ENCODE data around the gene TCHP.
A peak's percentile ranks its signal among the peaks of the same experiment; 100 is the strongest.

Gene TCHP

DNA sequence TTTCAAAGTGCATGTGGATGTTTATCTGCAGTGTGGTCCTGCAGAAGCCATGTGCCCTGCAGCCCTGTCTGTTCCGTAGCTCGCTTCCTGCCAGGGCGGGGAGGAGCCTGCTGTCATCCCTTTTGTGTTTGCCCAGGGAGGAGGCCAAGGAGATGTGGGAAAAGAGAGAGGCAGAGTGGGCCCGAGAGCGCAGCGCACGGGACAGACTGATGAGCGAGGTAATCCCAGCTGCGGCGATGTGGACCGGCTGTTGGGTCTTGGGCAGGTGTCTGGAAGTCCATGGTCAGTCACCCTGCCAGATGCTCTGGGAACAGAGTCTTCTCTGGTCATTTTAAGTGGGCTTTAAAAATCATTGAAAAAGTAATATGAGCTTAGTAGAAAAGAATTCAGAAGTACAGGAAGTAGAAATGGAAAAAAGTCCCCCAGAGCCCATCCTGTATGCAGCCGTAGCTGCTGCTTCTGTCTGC is 12.8 kb downstream of the TCHP start:
- DNase-seq, result no peak
- H3K4me3 Mint-ChIP-seq, result no peak overlapping the region
- no peaks in the 10 kb centered on the region for H3K27me3 Mint-ChIP-seq
- H3K9me3 Mint-ChIP-seq, result no peaks in the 10 kb centered on the region
- H3K4me1 Mint-ChIP-seq (ENCODE audit: low read depth), result no peaks in the 10 kb centered on the region
- H3K36me3 Mint-ChIP-seq (ENCODE audit: low read depth), result peaks cover 99% of the 10 kb centered on the region
- peak overlapping the region; percentile 52 for H3K27ac Mint-ChIP-seq

DNA sequence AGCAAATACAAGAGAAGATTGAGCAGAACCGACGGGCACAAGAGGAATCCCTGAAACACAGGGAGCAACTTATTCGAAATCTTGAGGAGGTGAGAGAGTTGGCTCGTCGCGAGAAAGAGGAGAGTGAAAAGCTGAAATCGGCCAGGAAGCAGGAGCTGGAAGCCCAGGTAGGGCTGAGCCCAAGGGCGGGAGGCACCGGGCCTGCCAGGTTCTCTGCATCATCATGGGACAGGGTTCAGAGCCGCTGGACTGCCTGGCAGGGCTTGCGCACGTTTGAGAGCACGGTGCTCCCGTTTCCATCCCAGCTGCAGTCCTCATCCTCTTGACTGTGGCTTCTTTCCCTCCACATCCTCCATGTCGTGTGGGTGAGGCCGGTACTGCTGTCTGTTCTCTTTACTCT is 14.4 kb downstream of the TCHP start:
- Mint-ChIP-seq H3K4me1 (ENCODE audit: low read depth) (no peaks in the 10 kb centered on the region), H3K27ac (peak overlapping the region; percentile 19), H3K27me3 (no peaks in the 10 kb centered on the region), H3K36me3 (ENCODE audit: low read depth) (peaks cover 99% of the 10 kb centered on the region), H3K9me3 (no peaks in the 10 kb centered on the region), H3K4me3 (no peak overlapping the region)
- no peak for DNase-seq

DNA sequence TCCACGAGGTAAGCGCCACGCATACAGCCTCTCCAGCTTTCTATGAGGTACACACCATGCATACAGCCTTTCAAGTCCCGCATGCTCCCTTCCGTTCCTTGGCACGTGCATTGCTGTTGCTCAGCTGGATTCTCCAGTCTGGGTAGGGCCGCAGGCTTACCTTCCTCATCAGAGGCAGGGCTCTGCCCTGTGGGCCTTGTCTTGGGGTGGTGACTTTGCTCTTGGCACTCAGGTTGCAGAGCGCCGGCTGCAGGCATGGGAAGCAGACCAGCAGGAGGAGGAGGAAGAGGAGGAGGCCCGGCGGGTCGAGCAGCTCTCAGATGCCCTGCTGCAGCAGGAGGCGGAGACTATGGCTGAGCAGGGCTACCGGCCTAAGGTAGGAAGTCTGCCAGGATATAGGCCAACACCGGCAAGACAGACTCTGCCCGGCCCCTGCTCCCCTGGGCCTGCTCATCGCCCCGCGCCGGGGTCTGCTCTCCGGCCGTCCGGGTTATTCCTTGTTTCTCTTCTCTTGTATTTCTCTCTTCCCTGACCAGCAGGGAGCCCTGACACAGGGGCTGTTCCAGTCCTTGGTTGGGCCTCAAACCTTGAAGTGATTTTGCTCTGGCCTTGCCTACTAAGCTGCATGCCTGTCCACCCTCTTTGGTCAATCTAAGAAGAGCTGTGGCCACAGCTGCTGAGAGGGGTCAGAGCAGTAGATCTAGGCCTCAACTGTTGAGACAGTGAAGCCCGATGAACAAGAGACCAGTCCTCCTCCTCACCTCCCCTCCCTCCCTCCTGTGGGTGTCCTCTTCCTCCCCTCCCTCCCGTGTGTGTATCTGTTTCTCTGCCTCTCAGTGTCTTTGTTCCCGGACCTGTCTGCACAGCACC is 15.3 kb downstream of the TCHP start:
- Mint-ChIP-seq H3K4me1 (ENCODE audit: low read depth) (no peaks in the 10 kb centered on the region), H3K27ac (peak overlapping the region; percentile 22), H3K27me3 (no peaks in the 10 kb centered on the region), H3K4me3 (no peak overlapping the region), H3K9me3 (no peaks in the 10 kb centered on the region), H3K36me3 (ENCODE audit: low read depth) (peaks cover 99% of the 10 kb centered on the region)
- DNase-seq, result no peak

DNA sequence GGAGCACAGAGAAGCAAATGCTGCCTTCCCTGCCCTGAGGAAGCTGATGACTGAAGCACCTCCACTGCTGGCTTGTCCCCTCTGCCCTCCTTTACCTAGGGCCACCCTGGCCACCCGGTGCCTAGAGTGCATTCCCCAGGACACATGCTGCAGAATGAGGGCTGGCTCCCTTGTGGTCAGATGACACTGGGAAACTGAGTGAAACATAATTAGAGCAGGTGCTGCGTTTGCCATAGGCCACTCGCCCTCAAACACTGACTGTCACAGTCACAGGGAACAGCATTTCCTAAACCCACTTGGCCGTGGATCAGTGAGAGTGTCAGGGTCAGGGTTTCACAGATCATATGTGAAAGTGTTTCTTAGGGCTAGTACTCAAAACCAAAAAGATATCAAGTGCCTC is 16.0 kb downstream of the TCHP start:
- no peaks in the 10 kb centered on the region for H3K27me3 Mint-ChIP-seq
- H3K36me3 Mint-ChIP-seq (ENCODE audit: low read depth), result peaks cover 99% of the 10 kb centered on the region
- peak overlapping the region; percentile 22 for H3K27ac Mint-ChIP-seq
- no peaks in the 10 kb centered on the region for H3K4me1 Mint-ChIP-seq (ENCODE audit: low read depth)
- H3K4me3 Mint-ChIP-seq, result no peak overlapping the region
- no peak for DNase-seq
- H3K9me3 Mint-ChIP-seq, result no peaks in the 10 kb centered on the region

DNA sequence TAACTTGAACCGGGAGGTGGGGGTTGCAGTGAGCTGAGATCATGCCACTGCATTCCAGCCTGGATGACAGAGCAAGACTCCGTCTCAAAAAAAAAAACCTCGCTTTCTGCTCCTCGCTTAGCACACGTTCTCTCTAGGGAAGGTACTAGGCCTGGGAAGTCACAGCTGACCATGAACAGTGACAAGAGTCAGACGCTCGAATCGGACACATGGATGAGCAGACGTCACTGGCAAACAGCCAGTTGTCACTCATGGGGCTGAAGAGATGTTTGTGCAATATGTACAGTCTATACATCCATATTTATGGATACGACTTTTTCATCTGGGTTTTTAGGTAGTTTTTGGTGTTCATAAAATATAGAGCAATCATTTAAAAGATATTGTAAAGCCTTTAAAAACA is 19.4 kb downstream of the TCHP start:
- Mint-ChIP-seq H3K27me3 (no peaks in the 10 kb centered on the region), H3K4me3 (no peak overlapping the region), H3K9me3 (no peaks in the 10 kb centered on the region), H3K36me3 (ENCODE audit: low read depth) (peaks cover 84% of the 10 kb centered on the region), H3K27ac (peak overlapping the region; percentile 5), H3K4me1 (ENCODE audit: low read depth) (no peaks in the 10 kb centered on the region)
- DNase-seq, result no peak

DNA sequence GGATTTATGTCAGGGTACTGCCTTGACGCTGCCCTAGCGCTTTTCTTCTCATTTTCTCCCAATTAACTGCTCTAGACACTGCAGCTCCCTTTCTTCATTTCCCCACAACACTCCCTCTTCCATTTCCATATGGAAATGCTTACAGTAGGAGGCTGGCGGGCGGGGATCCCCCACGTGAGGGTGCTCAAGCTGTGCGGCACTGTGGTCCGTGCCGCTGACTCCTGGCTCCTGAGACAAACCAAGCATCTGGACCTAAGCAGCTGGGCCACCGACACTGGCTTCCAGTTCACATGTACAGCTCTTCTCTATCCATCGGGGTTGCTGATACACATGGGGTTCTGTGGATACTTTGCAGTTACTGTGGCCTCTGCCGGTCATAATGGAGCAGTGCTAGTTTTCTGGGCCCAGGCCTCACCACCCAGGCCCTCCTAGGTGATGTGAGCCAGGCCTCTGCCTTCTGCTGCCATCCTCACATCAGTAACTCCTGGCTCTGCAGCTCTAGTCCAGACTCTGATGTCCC is 20.2 kb downstream of the TCHP start:
- H3K4me3 Mint-ChIP-seq, result no peak overlapping the region
- H3K27ac Mint-ChIP-seq, result no peak overlapping the region
- DNase-seq, result no peak
- H3K4me1 Mint-ChIP-seq (ENCODE audit: low read depth), result no peaks in the 10 kb centered on the region
- no peaks in the 10 kb centered on the region for H3K27me3 Mint-ChIP-seq
- H3K9me3 Mint-ChIP-seq, result no peaks in the 10 kb centered on the region
- peaks cover 84% of the 10 kb centered on the region for H3K36me3 Mint-ChIP-seq (ENCODE audit: low read depth)

DNA sequence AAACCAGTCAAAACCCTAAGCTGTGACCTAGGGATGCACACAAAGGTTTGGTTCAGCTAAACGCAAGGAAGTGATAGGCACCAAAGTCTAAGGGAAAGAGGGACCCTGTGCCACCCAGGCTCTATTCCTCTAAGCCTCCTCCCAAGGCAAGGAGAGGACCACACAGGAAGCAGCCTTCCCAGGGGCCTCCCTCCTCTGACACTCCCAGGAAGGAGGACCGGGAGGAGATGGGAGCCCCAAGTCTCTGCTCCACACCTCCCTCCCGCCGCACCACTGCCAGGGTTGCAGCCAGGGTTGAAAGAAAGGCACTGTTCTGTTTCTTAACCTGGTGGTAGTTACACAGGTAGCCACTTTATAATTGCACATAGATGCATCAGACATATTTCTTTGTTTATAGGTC is 21.9 kb downstream of the TCHP start:
- Mint-ChIP-seq H3K4me3 (no peak overlapping the region), H3K4me1 (ENCODE audit: low read depth) (no peaks in the 10 kb centered on the region), H3K9me3 (no peaks in the 10 kb centered on the region), H3K27ac (no peak overlapping the region), H3K27me3 (no peaks in the 10 kb centered on the region), H3K36me3 (ENCODE audit: low read depth) (peaks cover 69% of the 10 kb centered on the region)
- no peak for DNase-seq

DNA sequence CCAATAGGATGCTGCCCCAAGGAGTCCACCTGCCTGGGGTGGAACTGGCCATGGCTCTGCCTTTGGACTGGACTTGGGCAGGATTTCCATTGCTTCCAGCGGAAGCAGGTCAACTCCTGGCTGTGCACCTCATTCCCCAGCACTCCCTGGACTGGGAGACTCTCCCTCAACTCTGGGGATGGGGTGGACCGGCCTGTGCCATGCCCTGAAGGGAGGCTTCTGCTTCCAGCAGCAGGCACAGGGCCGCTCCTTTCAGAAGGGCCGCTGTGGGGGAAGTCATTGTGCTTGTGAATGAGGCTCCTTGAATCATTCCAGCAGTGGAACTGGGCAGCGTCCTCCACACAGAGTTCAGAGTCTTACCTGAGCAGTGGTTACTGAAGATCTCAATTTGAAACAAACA is 23.0 kb downstream of the TCHP start:
- Mint-ChIP-seq H3K27me3 (no peaks in the 10 kb centered on the region), H3K4me1 (ENCODE audit: low read depth) (no peaks in the 10 kb centered on the region), H3K4me3 (no peak overlapping the region), H3K9me3 (no peaks in the 10 kb centered on the region), H3K36me3 (ENCODE audit: low read depth) (peaks cover 68% of the 10 kb centered on the region), H3K27ac (no peak overlapping the region)
- DNase-seq, result no peak

DNA sequence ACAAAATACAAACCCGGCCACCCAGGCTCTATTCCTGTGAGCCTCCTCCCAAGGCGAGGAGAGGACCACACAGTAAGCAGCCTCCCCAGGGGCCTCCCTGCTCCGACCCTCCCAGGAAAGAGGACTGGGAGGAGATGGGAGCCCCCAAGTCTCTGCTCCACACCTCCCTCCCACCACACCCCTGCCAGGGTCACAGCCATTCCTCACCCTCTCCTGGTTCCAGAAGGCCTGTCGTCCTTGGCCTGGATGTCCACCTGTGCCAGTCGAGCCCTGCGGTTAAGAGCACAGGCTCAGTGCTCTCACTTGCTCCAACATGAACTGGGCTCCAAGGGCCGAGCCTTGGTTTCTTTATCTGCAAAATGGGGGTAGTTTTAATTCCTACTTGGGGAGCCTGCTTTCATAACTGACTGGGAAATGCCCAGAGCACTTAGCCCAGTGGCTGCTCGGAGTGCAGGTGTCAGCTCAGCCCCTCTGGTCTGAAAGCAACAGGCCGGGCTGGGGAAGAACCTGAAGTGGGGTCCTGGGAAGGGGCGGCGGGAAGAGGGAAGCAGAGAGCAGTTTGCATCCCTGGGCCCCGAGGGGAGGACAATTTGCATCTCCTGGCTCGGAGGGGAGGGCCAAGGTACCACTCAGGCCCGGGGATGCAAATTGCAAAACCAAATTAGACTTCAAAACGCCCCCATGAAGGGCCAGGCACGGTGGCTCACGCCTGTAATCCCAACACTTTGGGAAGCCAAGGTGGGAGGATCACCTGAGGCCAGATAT is 23.6 kb downstream of the TCHP start:
- peaks cover 67% of the 10 kb centered on the region for H3K36me3 Mint-ChIP-seq (ENCODE audit: low read depth)
- H3K27ac Mint-ChIP-seq, result no peak overlapping the region
- DNase-seq, result no peak
- no peak overlapping the region for H3K4me3 Mint-ChIP-seq
- H3K27me3 Mint-ChIP-seq, result no peaks in the 10 kb centered on the region
- H3K9me3 Mint-ChIP-seq, result no peaks in the 10 kb centered on the region
- H3K4me1 Mint-ChIP-seq (ENCODE audit: low read depth), result no peaks in the 10 kb centered on the region

DNA sequence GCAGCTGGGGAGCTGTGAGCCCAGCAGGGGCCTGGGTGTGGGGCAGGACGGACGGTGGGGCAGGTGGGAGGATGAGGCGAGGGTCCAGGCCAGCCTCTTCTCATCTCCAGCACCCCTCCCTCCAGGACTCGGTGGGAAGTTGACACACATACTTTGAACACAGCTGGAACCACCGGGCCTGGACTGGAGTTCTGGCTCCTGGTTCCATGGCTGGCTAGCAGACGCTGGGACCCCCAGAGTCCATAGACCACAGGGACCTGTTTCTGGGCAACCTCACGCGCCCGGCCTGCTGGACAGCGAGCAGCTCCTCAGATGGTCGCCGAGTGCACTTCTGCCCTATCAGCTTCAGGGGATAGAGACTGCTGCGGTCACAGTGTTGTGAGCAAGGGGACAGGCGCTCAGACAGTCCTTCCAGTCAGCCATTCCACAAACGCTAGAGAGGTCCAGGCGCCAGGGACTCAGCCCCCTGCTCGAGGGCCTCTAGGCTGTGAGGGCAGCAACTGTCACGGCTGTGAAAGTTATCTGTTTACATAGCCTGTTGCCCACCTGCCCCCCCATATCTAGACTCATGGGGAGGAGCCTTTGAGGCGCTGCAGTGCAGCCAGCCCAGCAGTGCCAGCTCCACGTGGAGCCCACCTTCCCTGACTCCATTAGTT is 25.2 kb downstream of the TCHP start:
- H3K9me3 Mint-ChIP-seq, result no peaks in the 10 kb centered on the region
- DNase-seq, result no peak
- H3K4me3 Mint-ChIP-seq, result no peak overlapping the region
- H3K27me3 Mint-ChIP-seq, result no peaks in the 10 kb centered on the region
- H3K36me3 Mint-ChIP-seq (ENCODE audit: low read depth), result peaks cover 64% of the 10 kb centered on the region
- no peaks in the 10 kb centered on the region for H3K4me1 Mint-ChIP-seq (ENCODE audit: low read depth)
- H3K27ac Mint-ChIP-seq, result peak overlapping the region; percentile 75

DNA sequence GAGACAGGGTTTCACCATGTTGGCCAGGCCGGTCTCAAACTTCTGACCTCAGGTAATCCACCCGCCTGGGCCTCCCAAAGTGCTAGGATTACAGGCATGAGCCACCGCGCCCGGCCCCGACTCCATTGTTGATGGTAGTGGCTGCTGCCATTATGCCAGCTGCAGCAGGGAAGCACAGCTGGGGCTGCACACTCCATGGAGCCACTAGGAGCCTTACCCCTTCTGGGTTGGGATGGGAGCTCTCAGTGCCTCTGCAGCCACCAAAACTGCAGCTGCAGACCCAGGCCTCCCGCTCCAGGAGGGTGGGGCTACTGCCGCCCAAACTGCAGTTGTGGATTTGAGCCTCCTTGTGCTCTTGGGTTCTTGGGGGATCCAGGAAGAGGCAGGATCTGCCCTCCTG is 25.9 kb downstream of the TCHP start:
- no peak overlapping the region for H3K4me3 Mint-ChIP-seq
- H3K27ac Mint-ChIP-seq, result no peak overlapping the region
- H3K36me3 Mint-ChIP-seq (ENCODE audit: low read depth), result peaks cover 63% of the 10 kb centered on the region
- H3K4me1 Mint-ChIP-seq (ENCODE audit: low read depth), result no peaks in the 10 kb centered on the region
- H3K27me3 Mint-ChIP-seq, result no peaks in the 10 kb centered on the region
- H3K9me3 Mint-ChIP-seq, result no peaks in the 10 kb centered on the region
- DNase-seq, result no peak

DNA sequence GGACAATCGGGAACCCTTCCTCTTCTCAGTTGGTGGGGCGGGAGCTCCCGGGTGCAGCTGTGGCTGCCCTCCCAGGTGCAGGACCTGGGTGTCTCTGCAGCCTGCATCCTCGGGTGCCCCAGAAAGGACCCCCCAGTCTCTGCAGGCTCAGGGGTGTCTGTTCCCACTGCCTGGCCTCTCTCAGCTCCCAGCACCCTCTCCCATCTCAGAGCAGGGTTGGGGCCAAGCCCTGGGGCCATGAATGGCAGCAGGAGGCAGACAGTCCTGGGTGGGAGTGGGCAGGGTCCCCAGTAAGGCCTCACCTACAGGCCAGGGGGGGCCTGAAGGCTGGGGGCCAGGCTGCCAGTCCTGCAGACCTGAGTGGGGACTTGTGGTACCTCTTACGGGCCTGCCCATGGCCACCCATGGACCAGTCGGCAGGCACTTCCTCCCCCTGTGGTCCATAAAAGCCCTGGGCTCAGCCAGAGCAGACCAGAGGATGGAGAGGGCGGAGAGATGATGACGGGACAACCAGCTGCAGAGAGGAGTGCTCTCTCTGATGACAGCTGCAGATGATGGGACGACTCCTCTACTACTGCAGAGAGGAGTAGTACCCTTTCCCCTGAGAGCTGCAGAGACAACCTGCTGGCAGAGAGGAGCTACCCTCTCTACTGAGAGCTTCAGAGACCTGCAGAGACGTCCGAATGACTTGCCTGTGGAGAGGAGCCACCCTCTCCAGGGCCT is 26.6 kb downstream of the TCHP start:
- Mint-ChIP-seq H3K27me3 (no peaks in the 10 kb centered on the region), H3K9me3 (no peaks in the 10 kb centered on the region), H3K4me1 (ENCODE audit: low read depth) (no peaks in the 10 kb centered on the region), H3K36me3 (ENCODE audit: low read depth) (peaks cover 63% of the 10 kb centered on the region), H3K27ac (no peak overlapping the region), H3K4me3 (no peak overlapping the region)
- DNase-seq, result no peak

DNA sequence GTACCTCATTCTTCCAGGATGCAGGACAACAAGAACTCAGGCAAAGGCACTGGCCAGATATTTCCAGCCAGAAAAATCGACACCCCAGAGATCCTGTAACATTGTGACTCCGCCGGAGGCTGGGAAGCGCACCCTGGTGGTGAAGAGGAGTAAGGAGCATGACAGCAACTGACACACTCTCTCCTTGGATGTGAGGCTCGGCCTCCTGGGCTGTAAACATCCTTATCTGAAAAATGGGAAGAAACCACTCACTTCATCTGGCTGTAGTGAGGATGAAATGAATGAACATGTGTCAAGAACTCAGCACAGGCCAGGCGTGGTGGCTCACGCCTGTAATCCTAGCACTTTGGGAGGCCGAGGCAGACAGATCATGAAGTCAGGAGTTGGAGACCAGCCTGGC is 27.5 kb downstream of the TCHP start:
- H3K9me3 Mint-ChIP-seq, result no peaks in the 10 kb centered on the region
- H3K36me3 Mint-ChIP-seq (ENCODE audit: low read depth), result peaks cover 67% of the 10 kb centered on the region
- no peaks in the 10 kb centered on the region for H3K4me1 Mint-ChIP-seq (ENCODE audit: low read depth)
- H3K27me3 Mint-ChIP-seq, result no peaks in the 10 kb centered on the region
- H3K4me3 Mint-ChIP-seq, result no peak overlapping the region
- peak overlapping the region; percentile 54 for H3K27ac Mint-ChIP-seq
- peak; percentile 48 for DNase-seq

DNA sequence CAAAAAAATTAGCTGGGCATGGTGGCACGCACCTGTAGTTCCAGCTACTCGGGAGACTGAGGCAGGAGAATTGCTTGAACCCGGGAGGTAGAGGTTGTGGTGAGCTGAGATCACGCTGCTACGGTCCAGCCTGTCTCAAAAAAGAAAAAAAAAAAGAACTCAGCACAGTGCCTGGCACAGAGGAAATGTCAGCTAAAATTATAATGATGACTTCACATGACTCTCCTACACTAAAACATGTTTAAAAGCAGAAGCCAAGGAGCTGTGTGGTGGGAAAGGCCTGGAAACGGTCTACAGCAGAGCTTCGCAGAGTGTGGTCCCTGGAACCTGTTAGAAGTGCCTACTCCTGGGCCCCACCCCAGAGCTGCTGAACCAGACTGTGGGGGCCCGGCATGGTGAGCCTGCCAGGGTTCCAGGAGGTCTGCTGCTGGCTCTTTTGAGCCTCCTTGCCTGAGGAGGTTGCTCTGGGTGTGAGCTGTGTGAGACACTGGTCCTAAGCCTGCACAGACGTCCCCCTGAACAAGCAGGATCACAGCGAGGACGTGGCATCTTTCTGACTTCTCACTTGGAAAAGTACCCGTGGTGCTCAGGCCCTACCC is 28.1 kb downstream of the TCHP start:
- DNase-seq, result no peak
- Mint-ChIP-seq H3K4me3 (no peak overlapping the region), H3K36me3 (ENCODE audit: low read depth) (peaks cover 71% of the 10 kb centered on the region), H3K9me3 (no peaks in the 10 kb centered on the region), H3K27ac (no peak overlapping the region), H3K4me1 (ENCODE audit: low read depth) (no peaks in the 10 kb centered on the region), H3K27me3 (no peaks in the 10 kb centered on the region)

Data from activated T-cell treated with anti-CD3 and anti-CD28 coated beads, Interleukin-2, amount 50 U/mL, for 24 hours (primary cell).